GM23248 (cell line): ENCODE results near the gene LRP2. TPM values are rescaled to one million over a fixed set of nuclear protein-coding genes. Genes with fewer than 3 reads are reported as not detected.

Source experiments
- DNase-seq: peaks from one replicate; pipeline ENCODE4 v3.0.0-alpha.2; 2015
- H2AFZ ChIP-seq: fragments of 200-600 bp; sonication (generic); 2 replicates; pipeline ENCODE4 v1.6.1; 2016; ENCODE audit warnings: antibody characterized with exemption
- H3F3A ChIP-seq: fragments of 200-600 bp; sonication (generic); 2 replicates; pipeline ENCODE4 v1.6.1; 2016; ENCODE audit warnings: mild to moderate bottlenecking, antibody characterized with exemption, mixed run types; ENCODE audit not compliant: insufficient read depth
- H3K27ac ChIP-seq: fragments of 200-600 bp; sonication (generic); 2 replicates; pipeline ENCODE4 v1.5.1; 2016; ENCODE audit warnings: mild to moderate bottlenecking
- H3K27me3 ChIP-seq: fragments of 200-600 bp; sonication (generic); replicated peaks from 2 replicates; pipeline ENCODE4 v1.6.1; 2016; ENCODE audit warnings: mild to moderate bottlenecking; ENCODE audit not compliant: insufficient read depth
- H3K36me3 ChIP-seq: fragments of 200-600 bp; sonication (generic); 2 replicates; pipeline ENCODE4 v1.6.1; 2016; ENCODE audit warnings: low read depth, mild to moderate bottlenecking
- H3K4me1 ChIP-seq: fragments of 200-600 bp; sonication (generic); 2 replicates; pipeline ENCODE4 v1.6.1; 2016; ENCODE audit warnings: mild to moderate bottlenecking; ENCODE audit not compliant: insufficient read depth
- H3K4me2 ChIP-seq: fragments of 200-600 bp; sonication (generic); one replicate; pipeline ENCODE4 v1.6.1; 2016; ENCODE audit warnings: mild to moderate bottlenecking; ENCODE audit not compliant: unreplicated experiment
- H3K4me3 ChIP-seq: fragments of 200-600 bp; sonication (generic); 2 replicates; pipeline ENCODE4 v1.5.1; 2016; ENCODE audit warnings: mild to moderate bottlenecking
- H3K79me2 ChIP-seq: fragments of 200-600 bp; sonication (generic); 2 replicates; pipeline ENCODE4 v1.6.1; 2016; ENCODE audit warnings: mild to moderate bottlenecking; ENCODE audit not compliant: insufficient read depth
- H3K9ac ChIP-seq: fragments of 200-600 bp; sonication (generic); 2 replicates; pipeline ENCODE4 v1.6.1; 2016; ENCODE audit warnings: mild to moderate bottlenecking
- H3K9me2 ChIP-seq: fragments of 200-600 bp; sonication (generic); 2 replicates; pipeline ENCODE4 v1.6.1; 2016; ENCODE audit warnings: mixed run types, mild to moderate bottlenecking, moderate library complexity; ENCODE audit not compliant: insufficient read depth
- H3K9me3 ChIP-seq: fragments of 200-600 bp; sonication (generic); one replicate; pipeline ENCODE4 v1.6.1; 2017; ENCODE audit warnings: low read depth
- H4K20me1 ChIP-seq: fragments of 200-600 bp; sonication (generic); 2 replicates; pipeline ENCODE4 v1.6.0; 2016; ENCODE audit not compliant: insufficient read depth
- EZH2 ChIP-seq: fragments of 200-600 bp; sonication (generic); IDR thresholded peaks from 2 replicates; pipeline ENCODE4 v1.6.1; 2018; ENCODE audit warnings: antibody characterized with exemption, mild to moderate bottlenecking; ENCODE audit not compliant: insufficient read depth, poor library complexity, severe bottlenecking
- EZH2phosphoT487 ChIP-seq: fragments of 200-600 bp; sonication (generic); IDR thresholded peaks from 2 replicates; pipeline ENCODE4 v1.6.1; 2018; ENCODE audit warnings: antibody characterized with exemption, moderate library complexity, mild to moderate bottlenecking, low read depth; ENCODE audit not compliant: insufficient read depth
- WGBS, 2 experiments: methylation state at CpG; one replicate each; pipeline ENCODE4 v1.1.6; 2015 to 2017; ENCODE audit warnings: low lambda C conversion rate in 2 of 2, low coverage in 1 of 2; ENCODE audit errors: missing lambda C conversion rate in 2 of 2; 5-methylcytosine and 5-hydroxymethylcytosine counted together
- in situ Hi-C: fragments of 300-500 bp; cut with MboI; formaldehyde crosslinking; loops from 2 replicates; pipeline ENCODE4 v1.15.0; 2020
- polyA plus RNA-seq: library from polyadenylated mRNA; unstranded; fragments of >200 nt; fragmentation: Nextera tagmentation; extraction: Ambion mirVana; gene quantifications from 2 replicates; pipeline ENCODE4 v1.2.1, GENCODE V29; 2016
- total RNA-seq: library from RNA; depleted of rRNA; stranded (reverse); fragments of >200 nt; shearing (Covaris generic); gene quantifications from 2 replicates; pipeline ENCODE4 v1.2.3, GENCODE V29; 2014

LRP2 gene
- total and polyA plus RNA-seq, 2 experiments from 2014 or later: not detected

DNA sequence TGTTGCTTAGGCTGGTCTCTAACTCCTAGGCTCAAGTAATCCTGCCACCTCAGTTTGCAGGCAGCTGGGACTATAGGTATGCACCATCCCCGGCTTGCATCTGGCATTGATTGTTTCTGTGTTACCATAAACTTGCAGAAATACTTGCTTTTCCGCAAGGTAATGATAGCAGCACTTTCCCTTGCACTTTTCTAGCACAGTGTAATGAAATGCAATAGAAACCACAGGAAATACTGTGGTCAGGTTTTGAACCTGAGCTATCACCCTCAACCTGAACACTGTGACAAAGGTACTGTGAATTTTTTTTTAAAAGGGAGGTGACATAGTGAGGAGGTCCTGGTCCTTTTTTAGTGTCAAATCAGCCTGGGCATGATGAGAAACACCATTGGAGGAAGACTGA, 254.7 kb downstream of the LRP2 start:
- H3K4me1 ChIP-seq: no peaks in the 10 kb centered on the region
- in situ Hi-C loops: no loop called here
- H3K4me3 ChIP-seq: no peak overlapping the region
- H3K36me3 ChIP-seq: no peaks in the 10 kb centered on the region
- no peak overlapping the region for H2AFZ ChIP-seq
- no peaks in the 10 kb centered on the region for H3F3A ChIP-seq
- no peaks in the 10 kb centered on the region for H3K9me2 ChIP-seq
- 15 to 18% methylated on average over 2 of the region's 2 CpGs for WGBS, 2 experiments
- no peaks in the 10 kb centered on the region for H3K9me3 ChIP-seq
- DNase-seq: no peak
- TF ChIP-seq EZH2phosphoT487 (no peak), EZH2 (no peak)
- H3K9ac ChIP-seq: no peak overlapping the region
- H4K20me1 ChIP-seq: no peaks in the 10 kb centered on the region
- H3K4me2 ChIP-seq: no peak overlapping the region
- no peaks in the 10 kb centered on the region for H3K79me2 ChIP-seq
- H3K27ac ChIP-seq: no peak overlapping the region
- peaks cover 50% of the 10 kb centered on the region for H3K27me3 ChIP-seq

- TF ChIP-seq EZH2 (no peak), EZH2phosphoT487 (no peak)
- Histone ChIP-seq H3K9me2 (no peaks in the 10 kb centered on the region), H3K27me3 (peaks cover 50% of the 10 kb centered on the region), H3K4me3 (no peak overlapping the region), H3F3A (no peaks in the 10 kb centered on the region), H3K4me1 (no peaks in the 10 kb centered on the region), H3K9me3 (no peaks in the 10 kb centered on the region), H3K4me2 (no peak overlapping the region), H3K27ac (no peak overlapping the region), H3K9ac (no peak overlapping the region), H3K36me3 (no peaks in the 10 kb centered on the region), H3K79me2 (no peaks in the 10 kb centered on the region), H4K20me1 (no peaks in the 10 kb centered on the region), H2AFZ (no peak overlapping the region)
- no peak for DNase-seq
- 30 to 38% methylated on average over 6 of the region's 6 CpGs for WGBS, 2 experiments
- in situ Hi-C loops: no loop called here
Measured at GRCh38 chr2:169106563-169107545, 255.5 kb downstream of the LRP2 start.

GRCh38 chr2:169106134-169106533, 256.2 kb downstream of the LRP2 start:
- H3K79me2 ChIP-seq: no peaks in the 10 kb centered on the region

DNA sequence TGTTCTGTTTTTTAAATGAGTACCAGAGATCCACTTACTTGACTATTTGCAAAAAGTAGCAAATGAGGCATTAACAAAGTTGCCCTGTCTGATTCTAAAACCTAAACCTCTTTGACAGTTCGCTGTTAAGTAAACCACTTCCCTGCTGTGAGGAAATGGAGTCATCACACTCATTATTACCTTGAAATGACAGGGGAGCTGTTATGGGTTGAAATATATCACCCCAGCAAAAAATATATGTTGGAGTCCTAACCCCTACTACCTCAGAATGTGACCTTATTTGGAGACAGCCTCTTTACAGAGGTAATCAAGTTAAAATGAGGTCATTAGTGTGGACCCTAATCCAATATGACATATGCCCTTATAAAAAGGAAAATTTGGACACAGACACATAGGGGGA, 256.9 kb downstream of the LRP2 start:
- H3K4me3 ChIP-seq: no peak overlapping the region
- H2AFZ ChIP-seq: no peak overlapping the region
- no peaks in the 10 kb centered on the region for H3K4me1 ChIP-seq
- H3K9ac ChIP-seq: no peak overlapping the region
- H3K27me3 ChIP-seq: peaks cover 45% of the 10 kb centered on the region
- no peaks in the 10 kb centered on the region for H3F3A ChIP-seq
- DNase-seq: no peak
- H3K9me2 ChIP-seq: no peaks in the 10 kb centered on the region
- no peaks in the 10 kb centered on the region for H3K79me2 ChIP-seq
- H3K9me3 ChIP-seq: no peaks in the 10 kb centered on the region
- no peaks in the 10 kb centered on the region for H3K36me3 ChIP-seq
- H4K20me1 ChIP-seq: no peaks in the 10 kb centered on the region
- in situ Hi-C loops: no loop called here
- WGBS, 2 experiments: 19 to 22% methylated on average over 1 of the region's 1 CpG
- TF ChIP-seq EZH2phosphoT487 (no peak), EZH2 (no peak)
- H3K27ac ChIP-seq: no peak overlapping the region
- no peak overlapping the region for H3K4me2 ChIP-seq

More at GRCh38 chr2:169106134-169106533, 256.2 kb downstream of the LRP2 start:
- in situ Hi-C loops: no loop called here
- no peak overlapping the region for H3K27ac ChIP-seq
- 13 to 23% methylated on average over 2 of the region's 2 CpGs for WGBS, 2 experiments
- no peaks in the 10 kb centered on the region for H3K9me2 ChIP-seq
- H3K9ac ChIP-seq: no peak overlapping the region
- H4K20me1 ChIP-seq: no peaks in the 10 kb centered on the region
- no peak overlapping the region for H2AFZ ChIP-seq
- no peaks in the 10 kb centered on the region for H3K9me3 ChIP-seq
- no peak overlapping the region for H3K4me2 ChIP-seq
- no peaks in the 10 kb centered on the region for H3F3A ChIP-seq
- H3K27me3 ChIP-seq: peaks cover 47% of the 10 kb centered on the region
- no peak overlapping the region for H3K4me3 ChIP-seq
- DNase-seq: no peak
- no peaks in the 10 kb centered on the region for H3K4me1 ChIP-seq
- TF ChIP-seq EZH2: no peak
- TF ChIP-seq EZH2phosphoT487: no peak
- H3K36me3 ChIP-seq: no peaks in the 10 kb centered on the region
